Psoas muscle (tissue), 8 donors: ENCODE results near the gene RPL34. TPM values are rescaled to one million over a fixed set of nuclear protein-coding genes. Genes with fewer than 3 reads are reported as not detected.
A peak's percentile ranks its signal among the peaks of the same experiment; 100 is the strongest.

ENCODE experiments used
- ATAC-seq, 4 donors: fragments of 200-7000 bp; cut with Tn5 transposase; one replicate each; pipeline ENCODE4 v1.9.1; 2020; ENCODE audit warnings: moderate library complexity in 3 of 4, mild to moderate bottlenecking in 2 of 4
- DNase-seq, 2 donors: peaks; one replicate each; pipeline ENCODE4 v3.0.0-alpha.2; 2020
- H3K27ac ChIP-seq: fragments of 200-600 bp; one replicate; pipeline ENCODE4 v1.8.0; 2022
- H3K27me3 ChIP-seq, 3 donors: fragments of 200-600 bp in 1 of 3; one replicate each; pipeline versions ENCODE4 v1.6.1 to v1.8.0; 2013 to 2022; ENCODE audit warnings: low read length in 2 of 3, mild to moderate bottlenecking in 2 of 3, moderate library complexity in 1 of 3; ENCODE audit not compliant: insufficient read depth in 3 of 3
- H3K36me3 ChIP-seq, 2 donors: fragments of 200-600 bp in 1 of 2; one replicate each; pipeline versions ENCODE4 v1.6.1 to v1.8.0; 2013 to 2022; ENCODE audit warnings: low read depth in 1 of 2, mild to moderate bottlenecking in 1 of 2, moderate library complexity in 1 of 2; ENCODE audit not compliant: insufficient read depth in 1 of 2
- H3K4me1 ChIP-seq: fragments of 200-600 bp; one replicate; pipeline ENCODE4 v1.8.0; 2022
- H3K4me3 ChIP-seq: fragments of 200-600 bp; one replicate; pipeline ENCODE4 v1.8.0; 2022; ENCODE audit warnings: mild to moderate bottlenecking
- H3K9me3 ChIP-seq: fragments of 200-600 bp; one replicate; pipeline ENCODE4 v1.8.0; 2022
- CTCF ChIP-seq: fragments of 200-600 bp; IDR thresholded peaks from one replicate; pipeline ENCODE4 v1.8.0; 2022; ENCODE audit warnings: antibody characterized with exemption
- WGBS, 3 donors: extraction: QIAGEN DNeasy Blood & Tissue Kit; methylation state at CpG; one replicate each; pipeline versions ENCODE4 v1.1.6 to v1.1.7; 2013; 5-methylcytosine and 5-hydroxymethylcytosine counted together
- intact Hi-C, 2 donors: fragments of 100-400 bp; cut with DNase I; formaldehyde crosslinking; loops; one replicate each; pipeline versions ENCODE4 v1.11.0 to v1.14.2; 2022
- long read RNA-seq, 2 donors: library from polyadenylated mRNA; unstranded; transcript quantifications; one replicate each; pipeline ENCODE4 v2.0.0, GENCODE V29; 2021
- polyA plus RNA-seq, 3 donors: library from polyadenylated mRNA; stranded (reverse); fragments of 200-250 nt; gene quantifications; one replicate each; pipeline ENCODE4 v1.2.3, GENCODE V29; 2013
- total RNA-seq, 4 donors: library from RNA; stranded (reverse); fragmentation: NEBNext Ultra II Directional in 2 of 4; extraction: Animal tissue kit (Norgen Biotek cat#: 25700) in 2 of 4; gene quantifications; one replicate each; pipeline versions ENCODE4 v1.2.1 to v1.2.4, GENCODE V29; 2021 to 2023
- donor health status: healthy with polysubstance abuse.
- donor health status: DM: no; HTN: no; CAD: no; lungs with moderate emphysema.
- donor health status: Bipolar disorder and iron deficiency.
- donor health status: healthy.
- donor health status: DM: yes; HTN: yes; CAD: no.
- donor health status: DM: no; HTN: no; CAD: no.
- donor health status: DM: no; HTN: no; CAD: no.
- donor health status: DM: yes; HTN: yes; CAD: no.

RPL34 gene
- total RNA-seq (100 to 1,000 TPM; 614 to 727 (median 691) TPM), polyA plus RNA-seq (1,000 to 10,000 TPM; 1,899 to 2,947 (median 2,473) TPM)
- long read RNA-seq, donor 1, transcript RPL34-201 (5 exons, 529 nt): minor isoform, 7 of 195 reads
- long read RNA-seq, donor 1, transcript RPL34-206 (2 exons, 629 nt): minor isoform, 20 of 195 reads
- long read RNA-seq, donor 1, transcript RPL34-202 (5 exons, 441 nt): major isoform, 127 of 195 reads
- long read RNA-seq, donor 1, partial matches to known transcripts: 34 of 195 reads
- long read RNA-seq, donor 1, other reads (novel, unspliced or antisense): 6 of 195 reads
- long read RNA-seq, donor 2, transcript RPL34-201 (5 exons, 529 nt): minor isoform, 10 of 288 reads
- long read RNA-seq, donor 2, transcript RPL34-202 (5 exons, 441 nt): major isoform, 259 of 288 reads
- long read RNA-seq, donor 2, partial matches to known transcripts: 9 of 288 reads
- long read RNA-seq, donor 2, other reads (novel, unspliced or antisense): 8 of 288 reads

GRCh38 chr4:108620101-108620932 is at the start of gene RPL34:
RPL34 (plus strand) TSS chr4:108620576; CDS start chr4:108621960, 1,384 bp downstream.
- Histone ChIP-seq H3K27me3 (no peaks in the 10 kb centered on the region), H3K36me3 (peaks cover 17 to 37% of the 10 kb centered on the region in 2 donors), H3K27ac (peak within 1 kb of the TSS; percentile 89), H3K4me3 (peak within 1 kb of the TSS; percentile 85), H3K4me1 (peaks cover 17% of the 10 kb centered on the region), H3K9me3 (no peaks in the 10 kb centered on the region)
- ATAC-seq (peak; percentile 99 to 100 (median 100)), DNase-seq (peak; percentile 96 to 98)
- intact Hi-C loops: loop anchor here in 1 of 2 donors (1.0 kb wide), 1 partner anchor 30 kb away; the partner anchor contains the start of gene OSTC
- WGBS, 3 donors: 0 to 1% (median 0%) methylated on average over 32 of the region's 32 CpGs
- TF ChIP-seq CTCF: no peak

GRCh38 chr4:108570993-108571569 is 49.3 kb upstream of the RPL34 start:
- intact Hi-C loops: loop anchor here (5.0 kb wide), 1 partner anchor 554 kb away; no protein-coding TSS in a partner anchor
- 47 to 61% (median 57%) methylated on average over 4 of the region's 4 CpGs for WGBS, 3 donors
- Histone ChIP-seq H3K36me3 (no peaks in the 10 kb centered on the region), H3K9me3 (no peaks in the 10 kb centered on the region), H3K27me3 (peaks cover 0 to 7% (median 0%) of the 10 kb centered on the region in 3 donors), H3K4me3 (no peak overlapping the region), H3K4me1 (no peaks in the 10 kb centered on the region), H3K27ac (no peak overlapping the region)
- no peak for DNase-seq
- no peak for ATAC-seq
- TF ChIP-seq CTCF: no peak

GRCh38 chr4:108574402-108574801 is 46.0 kb upstream of the RPL34 start:
- H3K9me3 ChIP-seq: no peaks in the 10 kb centered on the region
- 65 to 69% (median 66%) methylated on average over 3 of the region's 3 CpGs for WGBS, 3 donors
- DNase-seq (no peak), ATAC-seq (no peak)
- no peak overlapping the region for H3K4me3 ChIP-seq
- H3K27ac ChIP-seq: no peak overlapping the region
- no peaks in the 10 kb centered on the region for H3K36me3 ChIP-seq
- intact Hi-C loops: loop anchor here (5.0 kb wide), 1 partner anchor 557 kb away; no protein-coding TSS in a partner anchor
- TF ChIP-seq CTCF: no peak
- no peaks in the 10 kb centered on the region for H3K4me1 ChIP-seq
- peaks cover 0 to 4% (median 0%) of the 10 kb centered on the region in 3 donors for H3K27me3 ChIP-seq

- intact Hi-C loops: no loop called here
- Histone ChIP-seq H3K4me3 (no peak overlapping the region), H3K4me1 (no peaks in the 10 kb centered on the region), H3K27me3 (no peaks in the 10 kb centered on the region), H3K27ac (no peak overlapping the region), H3K9me3 (no peaks in the 10 kb centered on the region), H3K36me3 (no peaks in the 10 kb centered on the region)
- no peak for TF ChIP-seq CTCF
- no peak for ATAC-seq
- WGBS, 3 donors: 57 to 67% (median 64%) methylated on average over 6 of the region's 6 CpGs
- DNase-seq: no peak
These were observed 39.3 kb upstream of the RPL34 start for GRCh38 chr4:108581083-108581482.
